Measurements from ENCODE around the gene CD248.
"Not testable (repeated sequence)": the region's sequence is repeated elsewhere in the genome, so short reads cannot be mapped to it uniquely, and the experiment has no call there.

CD248 gene

GRCh38 chr11:66316849-66317251 lies at the start of gene CD248:
Gene CD248, minus strand, starts transcription at chr11:66317044. Its CDS starts 17 bp downstream, at chr11:66317027.
- DNase-seq = no peak

- no peak for DNase-seq
These were observed 49.1 kb upstream of the CD248 start for GRCh38 chr11:66365711-66366619.

GRCh38 chr11:66365166-66365565 lies 48.3 kb upstream of the CD248 start:
- no peak for DNase-seq

- DNase-seq = peak; percentile 10
These were observed 47.1 kb upstream of the CD248 start for GRCh38 chr11:66363805-66364535.

GRCh38 chr11:66363187-66363601 lies 46.4 kb upstream of the CD248 start:
- DNase-seq = no peak

- no peak for DNase-seq
These were observed 45.8 kb upstream of the CD248 start for GRCh38 chr11:66362481-66363147.

- no peak for DNase-seq
These were observed 44.7 kb upstream of the CD248 start for GRCh38 chr11:66361502-66361941.

- no peak for DNase-seq
These were observed 43.7 kb upstream of the CD248 start for GRCh38 chr11:66360406-66361073.

GRCh38 chr11:66359662-66360087 lies 42.8 kb upstream of the CD248 start:
- DNase-seq = no peak

- DNase-seq = not testable (repeated sequence)
These were observed 33.9 kb upstream of the CD248 start for GRCh38 chr11:66350560-66351235.

- DNase-seq = no peak
These were observed 32.2 kb upstream of the CD248 start for GRCh38 chr11:66349084-66349386.

GRCh38 chr11:66347425-66348276 lies 30.8 kb upstream of the CD248 start, which contains the start of gene B4GAT1:
Gene B4GAT1, minus strand, starts transcription at chr11:66347629. Its CDS starts 84 bp downstream, at chr11:66347545.
- peak; percentile 76 for DNase-seq

- DNase-seq = no peak
These were observed 29.9 kb upstream of the CD248 start for GRCh38 chr11:66346476-66347424.

GRCh38 chr11:66345316-66345649 lies 28.4 kb upstream of the CD248 start:
- DNase-seq = no peak

- DNase-seq = peak; percentile 95
These were observed 27.9 kb upstream of the CD248 start, which contains the start of gene BRMS1 for GRCh38 chr11:66344550-66345315. Gene BRMS1, minus strand, starts transcription at chr11:66345104. Its CDS starts 2,870 bp downstream, at chr11:66342234.

GRCh38 chr11:66343176-66343575 lies 26.3 kb upstream of the CD248 start:
- DNase-seq = no peak

- DNase-seq = no peak
These were observed 24.8 kb upstream of the CD248 start for GRCh38 chr11:66341502-66342126.

All from MV-4-11 (cell line).